Endothelial cell of umbilical vein (primary cell): Measurements from ENCODE around the gene TENM4. TPM values are rescaled to one million over a fixed set of nuclear protein-coding genes. Genes with fewer than 3 reads are reported as not detected.

Experiments
- BruUV-seq: library from RNA; stranded (reverse); fragments of 400-500 nt; replicated peaks from 2 replicates; lab custom pipeline; 2021; lab: Mats Ljungman, UMichigan
- CTCF ChIA-PET: fragments of 300-600, 350-600 bp; sonication (Branson Sonifier 250); formaldehyde crosslinking; loops from one replicate; lab custom pipeline; 2021; ENCODE audit warnings: antibody characterized with exemption, inconsistent platforms; lab: Charles Lee
- POLR2A ChIA-PET: fragments of 300-600, 350-600 bp; sonication (Branson Sonifier 250); formaldehyde crosslinking; loops from one replicate; lab custom pipeline; 2021; ENCODE audit warnings: antibody characterized with exemption, inconsistent platforms; lab: Charles Lee
- DNase-seq: peaks from one replicate; pipeline ENCODE4 v3.0.0-alpha.2; 2011; ENCODE audit warnings: low read depth, low spot score
- FAIRE-seq: peaks from 2 replicates; lab custom pipeline; 2011; peaks lifted over from hg19 to GRCh38; lab: Jason Lieb, UNC
- H2AFZ ChIP-seq: 2 replicates; pipeline ENCODE4 v1.6.0; 2012; ENCODE audit warnings: low read depth, low read length, control low read depth, inconsistent platforms
- H3K27ac ChIP-seq: 2 replicates; pipeline ENCODE4 v1.5.1; 2011; ENCODE audit warnings: low read depth, mild to moderate bottlenecking, control low read depth, low read length, moderate library complexity; ENCODE audit not compliant: insufficient read depth
- H3K27me3 ChIP-seq, 2 experiments: 2 replicates each; pipeline versions ENCODE4 v1.6.0 to v1.6.1; 2011; ENCODE audit warnings: low read length in 2 of 2, mixed read lengths in 1 of 2; ENCODE audit not compliant: control insufficient read depth in 2 of 2, insufficient read depth in 2 of 2
- H3K36me3 ChIP-seq, 2 experiments: 2 replicates in 1 of 2; 3 replicates in 1 of 2; pipeline ENCODE4 v1.5.1; 2011; ENCODE audit warnings: low read length in 2 of 2, mild to moderate bottlenecking in 1 of 2, moderate library complexity in 1 of 2; ENCODE audit not compliant: control insufficient read depth in 2 of 2, insufficient read depth in 2 of 2; ENCODE audit errors: extremely low read depth in 1 of 2
- H3K4me1 ChIP-seq: 3 replicates; pipeline ENCODE4 v1.5.1; 2011; ENCODE audit warnings: mild to moderate bottlenecking, low read length; ENCODE audit not compliant: control insufficient read depth, insufficient read depth; ENCODE audit errors: extremely low read depth
- H3K4me2 ChIP-seq: 2 replicates; pipeline ENCODE4 v1.6.1; 2011; ENCODE audit warnings: low read length, control low read depth, mixed read lengths; ENCODE audit not compliant: insufficient read depth
- H3K4me3 ChIP-seq, 3 experiments: fragments of 200-600 bp in 1 of 3; sonication (generic), shearing (Covaris generic) in 1 of 3; replicated peaks in 1 of 3; 2 replicates each; pipeline ENCODE4 v1.5.1; 2011 to 2016; ENCODE audit warnings: control low read depth in 3 of 3, low read length in 3 of 3, mild to moderate bottlenecking in 2 of 3, inconsistent platforms in 1 of 3, low read depth in 1 of 3, moderate library complexity in 1 of 3; ENCODE audit not compliant: insufficient read depth in 1 of 3
- H3K79me2 ChIP-seq: 2 replicates; pipeline ENCODE4 v1.6.0; 2012; ENCODE audit warnings: low read length, inconsistent platforms; ENCODE audit not compliant: control insufficient read depth, insufficient read depth
- H3K9ac ChIP-seq: replicated peaks from 2 replicates; pipeline ENCODE3; 2011; ENCODE audit warnings: low read length, control low read depth; ENCODE audit not compliant: insufficient read depth; ENCODE audit errors: extremely low read depth
- H3K9me1 ChIP-seq: replicated peaks from 3 replicates; pipeline ENCODE4 v1.6.0; 2011; ENCODE audit warnings: mild to moderate bottlenecking, low read length; ENCODE audit not compliant: control insufficient read depth, insufficient read depth; ENCODE audit errors: extremely low read depth
- H3K9me3 ChIP-seq: replicated peaks from 2 replicates; pipeline ENCODE4 v1.5.1; 2012; ENCODE audit warnings: low read length, inconsistent platforms; ENCODE audit not compliant: control insufficient read depth, insufficient read depth
- H4K20me1 ChIP-seq: replicated peaks from 2 replicates; pipeline ENCODE3; 2011; ENCODE audit warnings: mild to moderate bottlenecking, low read length; ENCODE audit not compliant: control insufficient read depth, insufficient read depth; ENCODE audit errors: extremely low read depth
- CTCF ChIP-seq, 2 donors: IDR thresholded peaks; 1 replicate in 1 of 2; 2 replicates in 1 of 2; pipeline ENCODE4 v1.5.1; 2011; ENCODE audit warnings: low read length in 2 of 2, mild to moderate bottlenecking in 2 of 2, moderate library complexity in 2 of 2, control low read depth in 1 of 2, inconsistent platforms in 1 of 2, low read depth in 1 of 2; ENCODE audit not compliant: insufficient read depth in 1 of 2; ENCODE audit errors: extremely low read depth in 1 of 2
- EZH2 ChIP-seq: IDR thresholded peaks from 2 replicates; pipeline ENCODE4 v1.6.1; 2012; ENCODE audit warnings: borderline replicate concordance, low read depth, mild to moderate bottlenecking, moderate library complexity, low read length, inconsistent platforms; ENCODE audit not compliant: severe bottlenecking
- GATA2 ChIP-seq: IDR thresholded peaks from 2 replicates; pipeline ENCODE4 v1.7.0; 2011; ENCODE audit warnings: low read depth, mild to moderate bottlenecking, moderate library complexity, mixed read lengths, low read length; ENCODE audit not compliant: insufficient read length, insufficient read depth
- MAX ChIP-seq: IDR thresholded peaks from 2 replicates; pipeline ENCODE4 v1.6.1; 2011; ENCODE audit not compliant: insufficient read depth, insufficient read length
- MYC ChIP-seq: IDR thresholded peaks from one replicate; pipeline ENCODE4 v1.6.1; 2011; ENCODE audit warnings: mild to moderate bottlenecking, low read depth, low read length
- POLR2A ChIP-seq: IDR thresholded peaks from 2 replicates; pipeline ENCODE4 v1.6.1; 2012; ENCODE audit warnings: low read depth, mild to moderate bottlenecking, control low read depth, low read length
- POLR2AphosphoS5 ChIP-seq: IDR thresholded peaks from 2 replicates; pipeline ENCODE4 v1.6.1; 2012; ENCODE audit warnings: low read depth, mild to moderate bottlenecking, control low read depth, low read length, moderate library complexity; ENCODE audit not compliant: insufficient read depth
- dilution Hi-C: fragments of 300-500 bp; cut with MboI; formaldehyde crosslinking; loops from one replicate; pipeline ENCODE4 v1.15.0; 2019; ENCODE audit warnings: low sequenced_read_pairs; ENCODE audit not compliant: extremely low pct_ligation_motif_present
- intact Hi-C: fragments of 100-400 bp; cut with micrococcal nuclease; formaldehyde crosslinking; loops from one replicate; pipeline ENCODE4 v1.10.0; 2022
- polyA plus RNA-seq, 4 experiments: library from polyadenylated mRNA; depleted of rRNA in 3 of 4; stranded (reverse) in 3 of 4; unstranded in 1 of 4; fragments of >200 nt; gene quantifications; 2 replicates each; pipeline versions ENCODE4 v1.2.1 to v1.2.3, GENCODE V29; 2011 to 2012; ENCODE audit warnings: missing spikeins in 1 of 4
- total RNA-seq: library from RNA; stranded (reverse); gene quantifications from 2 replicates; pipeline ENCODE4 v1.2.3, GENCODE V29; 2021

TENM4 gene
- total and polyA plus RNA-seq, 2 donors (not counting 3 experiments of a cell fraction or from before 2014, with no cell fraction given), result 0.06 to 0.27 TPM

GRCh38 chr11:79082907-79083306 is 357.9 kb downstream of the TENM4 start:
- FAIRE-seq, result no peak
- Histone ChIP-seq H3K27ac (no peak overlapping the region), H3K4me1 (peaks cover 16% of the 10 kb centered on the region), H3K27me3 (no peaks in the 10 kb centered on the region), H4K20me1 (no peaks in the 10 kb centered on the region), H3K9me3 (no peaks in the 10 kb centered on the region), H2AFZ (no peak overlapping the region), H3K4me2 (no peak overlapping the region), H3K4me3 (no peak overlapping the region), H3K9ac (no peak overlapping the region), H3K9me1 (no peaks in the 10 kb centered on the region), H3K36me3 (no peaks in the 10 kb centered on the region), H3K79me2 (no peaks in the 10 kb centered on the region)
- no peak for TF ChIP-seq GATA2
- TF ChIP-seq CTCF (IDR thresholded peaks at IDR 0.05; ENCODE audit: extremely low read depth in 1 of 2, insufficient read depth in 1 of 2, low read depth in 1 of 2, low read length in 2 of 2), result no peak
- TF ChIP-seq POLR2AphosphoS5, result no peak
- no peak for TF ChIP-seq MYC
- no peak for TF ChIP-seq POLR2A
- TF ChIP-seq EZH2, result no peak
- no peak for TF ChIP-seq MAX
- dilution Hi-C loops (no loop called here), intact Hi-C loops (no loop called here)
- DNase-seq, result no peak
- BruUV-seq, result no TSS peak
- ChIA-PET CTCF (interaction anchor here (1.1 to 7.7 kb wide), 3 partner anchors 12 to 19 kb away, joined by 3 to 85 read pairs (median 3); no protein-coding TSS in a partner anchor), POLR2A (no interaction called here)
